DMS79 treated with DMSO at 0.1 percent for 48 hours (cell line): Measurements from ENCODE around the gene ACER3.
"Not testable (repeated sequence)": the region's sequence is repeated elsewhere in the genome, so short reads cannot be mapped to it uniquely, and the experiment has no call there.

ENCODE experiments used
- DNase-seq: peaks from one replicate; lab custom pipeline; 2025; lab: John Stamatoyannopoulos, UW

Gene ACER3

GRCh38 chr11:76872959-76873827 is 12.5 kb downstream of the ACER3 start:
- no peak for DNase-seq

- DNase-seq: no peak
Measured at GRCh38 chr11:76878014-76878413, 17.3 kb downstream of the ACER3 start.

GRCh38 chr11:76880314-76880713 is 19.6 kb downstream of the ACER3 start:
- no peak for DNase-seq

- DNase-seq: no peak
Measured at GRCh38 chr11:76880956-76881355, 20.2 kb downstream of the ACER3 start.

- DNase-seq: no peak
Measured at GRCh38 chr11:76885390-76886097, 24.8 kb downstream of the ACER3 start.

- no peak for DNase-seq
Measured at GRCh38 chr11:76888989-76889388, 28.3 kb downstream of the ACER3 start.

GRCh38 chr11:76889411-76889975 is 28.8 kb downstream of the ACER3 start:
- DNase-seq: no peak

GRCh38 chr11:76890329-76890728 is 29.6 kb downstream of the ACER3 start:
- DNase-seq: no peak

GRCh38 chr11:76891285-76891684 is 30.6 kb downstream of the ACER3 start:
- DNase-seq: no peak

- DNase-seq: no peak
Measured at GRCh38 chr11:76891793-76892192, 31.1 kb downstream of the ACER3 start.

- DNase-seq: no peak
Measured at GRCh38 chr11:76892306-76892705, 31.6 kb downstream of the ACER3 start.

- no peak for DNase-seq
Measured at GRCh38 chr11:76897233-76897632, 36.5 kb downstream of the ACER3 start.

GRCh38 chr11:76901144-76901543 is 40.4 kb downstream of the ACER3 start:
- DNase-seq: no peak

GRCh38 chr11:76901622-76902021 is 40.9 kb downstream of the ACER3 start:
- not testable (repeated sequence) for DNase-seq

- DNase-seq: no peak
Measured at GRCh38 chr11:76902121-76903014, 41.6 kb downstream of the ACER3 start.

GRCh38 chr11:76903325-76903724 is 42.6 kb downstream of the ACER3 start:
- no peak for DNase-seq

- no peak for DNase-seq
Measured at GRCh38 chr11:76910620-76911414, 50.1 kb downstream of the ACER3 start.

GRCh38 chr11:76911415-76911808 is 50.7 kb downstream of the ACER3 start:
- DNase-seq: no peak

GRCh38 chr11:76916712-76917111 is 56.0 kb downstream of the ACER3 start:
- no peak for DNase-seq

GRCh38 chr11:76918941-76919386 is 58.2 kb downstream of the ACER3 start:
- peak; percentile 90 for DNase-seq

GRCh38 chr11:76919467-76919866 is 58.7 kb downstream of the ACER3 start:
- no peak for DNase-seq
